Keratinocyte (primary cell): ENCODE results near the gene TLE6. TPM values are rescaled to one million over a fixed set of nuclear protein-coding genes. Genes with fewer than 3 reads are reported as not detected.

Source experiments
- DNase-seq: peaks from one replicate; pipeline ENCODE4 v3.0.0-alpha.2; 2011; ENCODE audit warnings: low read depth, missing footprints, low spot score
- FAIRE-seq: peaks from 2 replicates; lab custom pipeline; 2011; peaks lifted over from hg19 to GRCh38; lab: Jason Lieb, UNC
- H2AFZ ChIP-seq: 2 replicates; pipeline ENCODE4 v1.6.0; 2012; ENCODE audit warnings: low read length, control low read depth, inconsistent platforms; ENCODE audit not compliant: control insufficient read depth
- H3K27ac ChIP-seq: 2 replicates; pipeline ENCODE4 v1.5.1; 2011; ENCODE audit warnings: low read length; ENCODE audit not compliant: control insufficient read depth, insufficient read depth
- H3K27me3 ChIP-seq: 3 replicates; pipeline ENCODE4 v1.6.0; 2011; ENCODE audit warnings: low read length; ENCODE audit not compliant: control insufficient read depth, insufficient read depth; ENCODE audit errors: extremely low read depth
- H3K36me3 ChIP-seq, 2 experiments: 2 replicates in 1 of 2; 3 replicates in 1 of 2; pipeline ENCODE4 v1.5.1; 2011; ENCODE audit warnings: low read length in 2 of 2, mild to moderate bottlenecking in 1 of 2; ENCODE audit not compliant: control insufficient read depth in 2 of 2, insufficient read depth in 2 of 2; ENCODE audit errors: extremely low read depth in 1 of 2
- H3K4me1 ChIP-seq: 3 replicates; pipeline ENCODE4 v1.5.1; 2011; ENCODE audit warnings: low read length; ENCODE audit not compliant: control insufficient read depth, insufficient read depth; ENCODE audit errors: extremely low read depth
- H3K4me2 ChIP-seq: 3 replicates; pipeline ENCODE4 v1.6.0; 2011; ENCODE audit warnings: low read depth, low read length; ENCODE audit not compliant: control insufficient read depth, insufficient read depth; ENCODE audit errors: extremely low read depth
- H3K4me3 ChIP-seq, 3 experiments: fragments of 200-600 bp in 1 of 3; sonication (generic) in 1 of 3; 2 replicates in 2 of 3; 3 replicates in 1 of 3; pipeline ENCODE4 v1.5.1; 2011 to 2016; ENCODE audit warnings: low read length in 3 of 3, mild to moderate bottlenecking in 3 of 3, control low read depth in 2 of 3, inconsistent platforms in 1 of 3, low read depth in 1 of 3, mixed read lengths in 1 of 3, mixed run types in 1 of 3, moderate library complexity in 1 of 3; ENCODE audit not compliant: control insufficient read depth in 2 of 3, insufficient read depth in 2 of 3; ENCODE audit errors: extremely low read depth in 1 of 3
- H3K79me2 ChIP-seq: 2 replicates; pipeline ENCODE4 v1.6.0; 2012; ENCODE audit warnings: low read length; ENCODE audit not compliant: control insufficient read depth, insufficient read depth
- H3K9ac ChIP-seq: 3 replicates; pipeline ENCODE4 v1.6.0; 2011; ENCODE audit warnings: low read length; ENCODE audit not compliant: control insufficient read depth, insufficient read depth; ENCODE audit errors: extremely low read depth
- H3K9me1 ChIP-seq: 3 replicates; pipeline ENCODE4 v1.6.0; 2011; ENCODE audit warnings: low read length; ENCODE audit not compliant: control insufficient read depth, insufficient read depth; ENCODE audit errors: extremely low read depth
- H3K9me3 ChIP-seq: 2 replicates; pipeline ENCODE4 v1.5.1; 2012; ENCODE audit warnings: low read depth, low read length; ENCODE audit not compliant: control insufficient read depth
- H4K20me1 ChIP-seq: 3 replicates; pipeline ENCODE4 v1.6.0; 2011; ENCODE audit warnings: low read length; ENCODE audit not compliant: control insufficient read depth, insufficient read depth; ENCODE audit errors: extremely low read depth
- CTCF ChIP-seq, 3 experiments: IDR thresholded peaks in 1 of 3; conservative IDR thresholded peaks in 1 of 3; optimal IDR thresholded peaks in 1 of 3; 2 replicates in 2 of 3; 3 replicates in 1 of 3; pipeline versions ENCODE3 to v1.5.1; 2011; ENCODE audit warnings: low read length in 3 of 3, mild to moderate bottlenecking in 3 of 3, moderate library complexity in 2 of 3, control low read depth in 1 of 3, inconsistent platforms in 1 of 3; ENCODE audit not compliant: insufficient read depth in 2 of 3; ENCODE audit errors: extremely low read depth in 1 of 3
- EZH2 ChIP-seq: IDR thresholded peaks from one replicate; pipeline ENCODE4 v1.6.1; 2012; ENCODE audit warnings: inconsistent platforms, mild to moderate bottlenecking, low read length, moderate library complexity
- dilution Hi-C: fragments of 300-500 bp; cut with MboI; formaldehyde crosslinking; loops from one replicate; pipeline ENCODE4 v1.7.0; 2020; ENCODE audit warnings: low sequenced_read_pairs; ENCODE audit not compliant: extremely low pct_ligation_motif_present
- polyA plus RNA-seq, 5 experiments: library from polyadenylated mRNA; depleted of rRNA in 3 of 5; stranded (reverse) in 3 of 5; stranded (forward) in 1 of 5; unstranded in 1 of 5; fragments of >200 nt; gene quantifications; 1 replicate in 1 of 5; 2 replicates in 3 of 5; 3 replicates in 1 of 5; pipeline versions ENCODE4 v1.2.1 to v1.2.3, GENCODE V29; 2011 to 2012; ENCODE audit warnings: missing spikeins in 2 of 5, low read depth in 1 of 5, low replicate concordance in 1 of 5

Gene TLE6
- polyA plus RNA-seq, 1 donor (not counting 4 experiments of a cell fraction or from before 2014, with no cell fraction given) = 1.2 TPM

- peak overlapping the region; percentile 99 for H3K4me2 ChIP-seq
- DNase-seq (peak; percentile 23), FAIRE-seq (peak; percentile 75)
- no peaks in the 10 kb centered on the region for H3K9me3 ChIP-seq
- peak overlapping the region; percentile 50 for H3K9ac ChIP-seq
- no peaks in the 10 kb centered on the region for H3K27me3 ChIP-seq
- H3K4me1 ChIP-seq = peaks cover 23% of the 10 kb centered on the region
- peaks cover 0 to 2% of the 10 kb centered on the region in 2 experiments for H3K36me3 ChIP-seq
- peak overlapping the region; percentile 54 for H2AFZ ChIP-seq
- no peaks in the 10 kb centered on the region for H4K20me1 ChIP-seq
- H3K9me1 ChIP-seq = no peaks in the 10 kb centered on the region
- TF ChIP-seq CTCF (optimal IDR thresholded peaks at IDR 0.05 in 1 of 3, IDR thresholded peaks at IDR 0.05 in 1 of 3, conservative IDR thresholded peaks at IDR 0.05 in 1 of 3; ENCODE audit: extremely low read depth in 1 of 3, insufficient read depth in 2 of 3, low read length in 3 of 3) = peak in 2 of 3 experiments; percentile 11 to 22
- no peak for TF ChIP-seq EZH2
- peaks cover 15% of the 10 kb centered on the region for H3K79me2 ChIP-seq
- H3K27ac ChIP-seq = peak overlapping the region; percentile 47
- dilution Hi-C loops = no loop called here
- H3K4me3 ChIP-seq = peak overlapping the region in 2 of 3 experiments; percentile 68 to 72
Observed at GRCh38 chr19:2952953-2953481, 24.3 kb upstream of the TLE6 start.

- H3K36me3 ChIP-seq = no peaks in the 10 kb centered on the region
- dilution Hi-C loops = no loop called here
Observed at GRCh38 chr19:2957160-2957559, 20.2 kb upstream of the TLE6 start.

More at GRCh38 chr19:2957160-2957559, 20.2 kb upstream of the TLE6 start:
- Histone ChIP-seq H2AFZ (no peak overlapping the region), H3K9ac (no peak overlapping the region), H3K4me2 (no peak overlapping the region), H4K20me1 (no peaks in the 10 kb centered on the region), H3K27me3 (no peaks in the 10 kb centered on the region), H3K9me3 (no peaks in the 10 kb centered on the region), H3K4me3 (no peak overlapping the region), H3K9me1 (no peaks in the 10 kb centered on the region), H3K27ac (no peak overlapping the region), H3K4me1 (peaks cover 17% of the 10 kb centered on the region), H3K79me2 (no peaks in the 10 kb centered on the region)
- TF ChIP-seq EZH2 (no peak), CTCF (optimal IDR thresholded peaks at IDR 0.05 in 1 of 3, IDR thresholded peaks at IDR 0.05 in 1 of 3, conservative IDR thresholded peaks at IDR 0.05 in 1 of 3; ENCODE audit: extremely low read depth in 1 of 3, insufficient read depth in 2 of 3, low read length in 3 of 3) (no peak)
- FAIRE-seq (no peak), DNase-seq (no peak)
